ENCODE data around the gene NAA25. TPM values are rescaled to one million over a fixed set of nuclear protein-coding genes. Genes with fewer than 3 reads are reported as not detected.

The NAA25 gene
- total RNA-seq, 1 donor from 2014 or later, result 32.8 TPM

DNA sequence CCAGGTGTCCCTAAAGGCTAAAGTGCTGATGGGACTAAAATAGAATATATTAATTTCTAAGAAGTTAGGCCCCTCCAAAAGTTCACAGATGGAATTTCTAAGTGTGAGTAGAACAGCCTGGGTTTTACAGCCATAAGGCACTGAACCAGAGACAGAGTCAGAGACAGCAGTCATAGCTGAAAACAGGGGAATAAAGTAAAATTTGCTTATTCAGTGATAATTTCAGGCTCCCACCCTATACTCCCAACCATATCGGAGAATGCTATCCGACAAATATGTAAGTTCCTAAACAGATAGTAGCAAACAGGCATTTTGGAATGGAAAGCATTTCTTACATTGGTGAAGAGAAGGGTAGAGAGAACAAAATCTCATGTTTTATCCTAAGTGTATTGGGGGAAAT is 45.3 kb downstream of the NAA25 start:
- H2AFZ ChIP-seq (ENCODE audit: low read depth, low read length), result no peak overlapping the region
- FAIRE-seq (no peak), DNase-seq (ENCODE audit: low read depth) (no peak)
- H3K4me2 ChIP-seq (ENCODE audit: low read length), result no peak overlapping the region
- Mint-ChIP-seq H3K4me3 (ENCODE audit: unreplicated experiment) (no peak overlapping the region), H3K27me3 (ENCODE audit: low read depth, unreplicated experiment) (no peaks in the 10 kb centered on the region), H3K4me1 (ENCODE audit: low read depth, unreplicated experiment) (no peaks in the 10 kb centered on the region), H3K36me3 (ENCODE audit: low read depth, unreplicated experiment) (peaks cover 12% of the 10 kb centered on the region), H3K9me3 (ENCODE audit: unreplicated experiment) (no peaks in the 10 kb centered on the region), H3K27ac (ENCODE audit: unreplicated experiment) (no peak overlapping the region)
- H3K9ac ChIP-seq (ENCODE audit: low read length), result no peak overlapping the region
- no peaks in the 10 kb centered on the region for H3K9me3 ChIP-seq (ENCODE audit: insufficient read depth, low read depth, low read length)
- H3K36me3 ChIP-seq (ENCODE audit: insufficient read depth, low read length), result peaks cover 46% of the 10 kb centered on the region
- H3K27me3 ChIP-seq (ENCODE audit: insufficient read depth, low read length), result no peaks in the 10 kb centered on the region
- no peaks in the 10 kb centered on the region for H3K4me1 ChIP-seq (ENCODE audit: insufficient read depth, low read length)
- H4K20me1 ChIP-seq (ENCODE audit: insufficient read depth, low read length), result peaks cover 5% of the 10 kb centered on the region
- TF ChIP-seq, protein P1, sequence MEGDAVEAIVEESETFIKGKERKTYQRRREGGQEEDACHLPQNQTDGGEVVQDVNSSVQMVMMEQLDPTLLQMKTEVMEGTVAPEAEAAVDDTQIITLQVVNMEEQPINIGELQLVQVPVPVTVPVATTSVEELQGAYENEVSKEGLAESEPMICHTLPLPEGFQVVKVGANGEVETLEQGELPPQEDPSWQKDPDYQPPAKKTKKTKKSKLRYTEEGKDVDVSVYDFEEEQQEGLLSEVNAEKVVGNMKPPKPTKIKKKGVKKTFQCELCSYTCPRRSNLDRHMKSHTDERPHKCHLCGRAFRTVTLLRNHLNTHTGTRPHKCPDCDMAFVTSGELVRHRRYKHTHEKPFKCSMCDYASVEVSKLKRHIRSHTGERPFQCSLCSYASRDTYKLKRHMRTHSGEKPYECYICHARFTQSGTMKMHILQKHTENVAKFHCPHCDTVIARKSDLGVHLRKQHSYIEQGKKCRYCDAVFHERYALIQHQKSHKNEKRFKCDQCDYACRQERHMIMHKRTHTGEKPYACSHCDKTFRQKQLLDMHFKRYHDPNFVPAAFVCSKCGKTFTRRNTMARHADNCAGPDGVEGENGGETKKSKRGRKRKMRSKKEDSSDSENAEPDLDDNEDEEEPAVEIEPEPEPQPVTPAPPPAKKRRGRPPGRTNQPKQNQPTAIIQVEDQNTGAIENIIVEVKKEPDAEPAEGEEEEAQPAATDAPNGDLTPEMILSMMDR (IDR thresholded peaks at IDR 0.05; ENCODE audit: insufficient read depth, low read depth, low read length), result no peak
- no peak for TF ChIP-seq EZH2 (IDR thresholded peaks at IDR 0.05; ENCODE audit: insufficient read depth, low read length)
- no peak overlapping the region for H3K4me3 ChIP-seq (ENCODE audit: insufficient read depth, low read depth, low read length)
- H3K27ac ChIP-seq (ENCODE audit: low read depth, low read length), result no peak overlapping the region
- peaks cover 3% of the 10 kb centered on the region for H3K79me2 ChIP-seq (ENCODE audit: insufficient read depth, low read length)

DNA sequence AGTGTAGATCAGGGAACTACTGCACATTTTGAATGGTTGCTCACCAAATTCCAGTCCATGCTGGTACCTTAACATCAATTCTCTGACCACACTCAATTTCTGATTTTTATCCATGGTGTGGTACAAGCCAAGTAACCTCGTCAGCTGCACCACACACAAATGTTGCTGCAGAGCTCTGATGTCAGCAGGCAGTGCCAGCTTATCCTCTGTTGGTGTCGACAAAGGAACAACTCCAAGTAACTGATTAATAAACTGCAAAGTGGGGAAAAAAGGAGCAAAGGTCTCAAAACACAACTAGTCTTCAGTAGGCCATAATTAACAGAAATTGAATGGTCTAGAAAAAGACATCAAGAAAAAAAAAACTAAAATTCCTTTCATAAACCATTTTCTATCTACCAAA is 47.4 kb downstream of the NAA25 start:
- no peak overlapping the region for H3K27ac ChIP-seq (ENCODE audit: low read depth, low read length)
- no peak overlapping the region for H3K9ac ChIP-seq (ENCODE audit: low read length)
- peaks cover 4% of the 10 kb centered on the region for H4K20me1 ChIP-seq (ENCODE audit: insufficient read depth, low read length)
- H3K79me2 ChIP-seq (ENCODE audit: insufficient read depth, low read length), result peaks cover 3% of the 10 kb centered on the region
- no peaks in the 10 kb centered on the region for H3K4me1 ChIP-seq (ENCODE audit: insufficient read depth, low read length)
- no peaks in the 10 kb centered on the region for H3K9me3 ChIP-seq (ENCODE audit: insufficient read depth, low read depth, low read length)
- no peak overlapping the region for H3K4me2 ChIP-seq (ENCODE audit: low read length)
- DNase-seq (ENCODE audit: low read depth), result no peak
- TF ChIP-seq EZH2 (IDR thresholded peaks at IDR 0.05; ENCODE audit: insufficient read depth, low read length), result no peak
- TF ChIP-seq, protein P1 (IDR thresholded peaks at IDR 0.05; ENCODE audit: insufficient read depth, low read depth, low read length), result no peak
- H3K27me3 Mint-ChIP-seq (ENCODE audit: low read depth, unreplicated experiment), result no peaks in the 10 kb centered on the region
- no peak overlapping the region for H3K27ac Mint-ChIP-seq (ENCODE audit: unreplicated experiment)
- H3K27me3 ChIP-seq (ENCODE audit: insufficient read depth, low read length), result no peaks in the 10 kb centered on the region
- peaks cover 8% of the 10 kb centered on the region for H3K36me3 Mint-ChIP-seq (ENCODE audit: low read depth, unreplicated experiment)
- FAIRE-seq, result no peak
- peaks cover 39% of the 10 kb centered on the region for H3K36me3 ChIP-seq (ENCODE audit: insufficient read depth, low read length)
- no peak overlapping the region for H3K4me3 ChIP-seq (ENCODE audit: insufficient read depth, low read depth, low read length)
- no peaks in the 10 kb centered on the region for H3K9me3 Mint-ChIP-seq (ENCODE audit: unreplicated experiment)
- no peak overlapping the region for H3K4me3 Mint-ChIP-seq (ENCODE audit: unreplicated experiment)
- no peak overlapping the region for H2AFZ ChIP-seq (ENCODE audit: low read depth, low read length)
- no peaks in the 10 kb centered on the region for H3K4me1 Mint-ChIP-seq (ENCODE audit: low read depth, unreplicated experiment)

DNA sequence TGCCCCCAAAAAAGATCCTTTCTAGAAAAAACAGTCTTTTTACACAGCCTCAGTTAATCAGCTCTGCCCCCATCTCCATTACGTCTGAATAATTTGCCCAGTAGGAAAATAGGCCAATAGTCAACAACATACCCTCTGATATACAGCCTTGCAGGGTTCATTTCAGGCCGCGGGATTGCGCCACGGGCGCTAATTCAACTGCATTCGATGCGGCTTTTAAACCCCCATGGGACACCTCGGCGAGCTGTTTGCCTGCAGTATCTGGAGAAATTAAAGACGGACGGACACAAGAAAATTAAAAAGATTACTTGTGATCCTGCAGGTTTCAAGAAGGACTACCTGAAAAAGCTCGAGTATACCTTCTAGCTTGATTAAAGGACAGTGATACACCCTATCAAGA is 59.2 kb downstream of the NAA25 start:
- H3K27me3 ChIP-seq (ENCODE audit: insufficient read depth, low read length), result no peaks in the 10 kb centered on the region
- no peak overlapping the region for H3K9ac ChIP-seq (ENCODE audit: low read length)
- H3K4me1 ChIP-seq (ENCODE audit: insufficient read depth, low read length), result no peaks in the 10 kb centered on the region
- H2AFZ ChIP-seq (ENCODE audit: low read depth, low read length), result no peak overlapping the region
- H3K79me2 ChIP-seq (ENCODE audit: insufficient read depth, low read length), result peaks cover 19% of the 10 kb centered on the region
- H3K4me3 ChIP-seq (ENCODE audit: insufficient read depth, low read depth, low read length), result no peak overlapping the region
- peaks cover 71% of the 10 kb centered on the region for H3K36me3 ChIP-seq (ENCODE audit: insufficient read depth, low read length)
- Mint-ChIP-seq H3K9me3 (ENCODE audit: unreplicated experiment) (no peaks in the 10 kb centered on the region), H3K27me3 (ENCODE audit: low read depth, unreplicated experiment) (no peaks in the 10 kb centered on the region), H3K27ac (ENCODE audit: unreplicated experiment) (no peak overlapping the region), H3K36me3 (ENCODE audit: low read depth, unreplicated experiment) (peaks cover 19% of the 10 kb centered on the region), H3K4me3 (ENCODE audit: unreplicated experiment) (no peak overlapping the region), H3K4me1 (ENCODE audit: low read depth, unreplicated experiment) (no peaks in the 10 kb centered on the region)
- no peaks in the 10 kb centered on the region for H3K9me3 ChIP-seq (ENCODE audit: insufficient read depth, low read depth, low read length)
- TF ChIP-seq, protein P1 (IDR thresholded peaks at IDR 0.05; ENCODE audit: insufficient read depth, low read depth, low read length), result no peak
- no peak for TF ChIP-seq EZH2 (IDR thresholded peaks at IDR 0.05; ENCODE audit: insufficient read depth, low read length)
- DNase-seq (ENCODE audit: low read depth), result no peak
- no peak for FAIRE-seq
- H4K20me1 ChIP-seq (ENCODE audit: insufficient read depth, low read length), result peaks cover 15% of the 10 kb centered on the region
- H3K4me2 ChIP-seq (ENCODE audit: low read length), result no peak overlapping the region
- H3K27ac ChIP-seq (ENCODE audit: low read depth, low read length), result no peak overlapping the region
